HFF-Myc (cell line): Measurements from ENCODE around the gene NOS1AP.

Source experiments
- DNase-seq: peaks from one replicate; pipeline ENCODE4 v3.0.0-alpha.2; 2011; ENCODE audit warnings: low read depth; ENCODE audit errors: extremely low read depth
- H3K4me3 ChIP-seq: replicated peaks from 2 replicates; pipeline ENCODE4 v1.5.1; 2011; ENCODE audit warnings: low read depth, mild to moderate bottlenecking, control low read depth, low read length
- TF ChIP-seq, protein P1 (sequence below): IDR thresholded peaks from 2 replicates; pipeline ENCODE4 v1.5.1; 2012; ENCODE audit warnings: mild to moderate bottlenecking, low read depth, low read length, control low read depth; ENCODE audit errors: missing control alignments

Gene NOS1AP

DNA sequence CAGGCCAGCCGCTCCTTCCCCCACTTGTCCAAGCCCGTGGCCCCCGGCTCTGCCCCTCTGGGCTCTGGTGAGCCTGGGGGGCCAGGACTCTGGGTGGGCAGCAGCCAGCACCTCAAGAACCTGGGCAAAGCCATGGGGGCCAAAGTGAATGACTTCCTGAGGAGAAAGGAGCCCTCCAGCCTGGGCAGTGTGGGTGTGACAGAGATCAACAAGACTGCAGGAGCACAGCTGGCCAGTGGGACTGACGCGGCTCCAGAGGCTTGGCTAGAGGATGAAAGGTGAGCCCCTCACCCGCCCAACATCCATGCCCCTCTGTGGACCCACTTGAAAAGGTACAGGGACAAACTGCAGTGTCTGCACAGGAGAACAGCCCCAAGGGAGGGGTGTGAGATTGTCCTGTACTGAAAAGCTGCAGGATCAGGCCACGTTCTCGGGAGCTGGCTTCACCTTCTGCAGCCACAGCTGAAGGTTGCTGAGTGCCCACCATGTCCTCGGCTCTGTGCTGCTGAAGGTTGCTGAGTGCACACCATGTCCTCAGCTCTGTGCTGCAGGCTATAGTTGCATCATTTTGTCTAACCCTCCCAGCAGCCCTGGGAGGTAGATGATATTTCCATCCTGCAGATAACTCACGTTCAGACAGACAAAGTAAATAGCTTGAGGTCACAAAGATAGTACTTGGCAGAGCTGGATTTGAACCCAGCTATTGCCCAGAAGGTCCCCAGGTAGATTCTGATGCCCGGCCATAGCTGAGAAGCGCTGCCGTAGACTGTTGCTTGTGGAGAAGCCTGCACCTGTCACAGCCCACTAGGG is 312.7 kb downstream of the NOS1AP start:
- H3K4me3 ChIP-seq, result no peak overlapping the region
- no peak for DNase-seq
- TF ChIP-seq, protein P1, sequence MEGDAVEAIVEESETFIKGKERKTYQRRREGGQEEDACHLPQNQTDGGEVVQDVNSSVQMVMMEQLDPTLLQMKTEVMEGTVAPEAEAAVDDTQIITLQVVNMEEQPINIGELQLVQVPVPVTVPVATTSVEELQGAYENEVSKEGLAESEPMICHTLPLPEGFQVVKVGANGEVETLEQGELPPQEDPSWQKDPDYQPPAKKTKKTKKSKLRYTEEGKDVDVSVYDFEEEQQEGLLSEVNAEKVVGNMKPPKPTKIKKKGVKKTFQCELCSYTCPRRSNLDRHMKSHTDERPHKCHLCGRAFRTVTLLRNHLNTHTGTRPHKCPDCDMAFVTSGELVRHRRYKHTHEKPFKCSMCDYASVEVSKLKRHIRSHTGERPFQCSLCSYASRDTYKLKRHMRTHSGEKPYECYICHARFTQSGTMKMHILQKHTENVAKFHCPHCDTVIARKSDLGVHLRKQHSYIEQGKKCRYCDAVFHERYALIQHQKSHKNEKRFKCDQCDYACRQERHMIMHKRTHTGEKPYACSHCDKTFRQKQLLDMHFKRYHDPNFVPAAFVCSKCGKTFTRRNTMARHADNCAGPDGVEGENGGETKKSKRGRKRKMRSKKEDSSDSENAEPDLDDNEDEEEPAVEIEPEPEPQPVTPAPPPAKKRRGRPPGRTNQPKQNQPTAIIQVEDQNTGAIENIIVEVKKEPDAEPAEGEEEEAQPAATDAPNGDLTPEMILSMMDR, result no peak

DNA sequence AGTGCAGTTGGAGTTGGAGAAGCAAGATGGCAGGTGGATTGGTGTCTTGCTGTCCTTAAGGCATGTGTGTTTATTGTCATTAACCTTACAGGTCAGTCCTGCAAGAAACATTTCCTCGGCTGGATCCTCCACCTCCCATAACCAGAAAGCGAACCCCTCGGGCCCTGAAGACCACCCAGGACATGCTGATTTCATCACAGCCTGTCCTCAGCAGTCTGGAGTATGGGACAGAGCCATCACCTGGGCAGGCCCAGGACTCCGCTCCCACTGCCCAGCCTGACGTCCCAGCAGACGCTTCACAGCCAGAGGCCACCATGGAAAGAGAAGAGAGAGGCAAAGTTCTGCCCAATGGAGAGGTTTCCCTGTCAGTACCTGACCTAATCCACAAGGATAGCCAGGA is 313.6 kb downstream of the NOS1AP start:
- no peak overlapping the region for H3K4me3 ChIP-seq
- TF ChIP-seq, protein P1, result no peak
- no peak for DNase-seq

DNA sequence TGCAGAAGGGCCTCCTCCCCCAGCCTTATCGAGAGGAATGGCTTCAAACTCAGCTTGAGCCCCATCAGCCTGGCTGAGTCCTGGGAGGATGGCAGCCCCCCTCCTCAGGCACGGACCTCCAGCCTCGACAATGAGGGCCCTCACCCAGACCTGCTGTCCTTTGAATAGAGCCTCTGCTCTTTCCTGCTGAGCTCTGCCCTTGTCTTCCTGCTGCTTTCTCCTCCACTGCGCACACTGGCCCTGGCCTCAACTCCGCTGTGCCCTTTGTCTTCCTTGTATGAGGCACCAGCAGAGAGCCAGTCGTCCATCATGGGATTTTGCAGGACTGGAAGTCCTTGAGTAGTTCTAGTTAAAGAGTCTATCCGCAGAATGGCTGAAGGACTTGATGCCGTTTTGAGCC is 314.0 kb downstream of the NOS1AP start:
- TF ChIP-seq, protein P1, result no peak
- DNase-seq, result no peak
- H3K4me3 ChIP-seq, result no peak overlapping the region

DNA sequence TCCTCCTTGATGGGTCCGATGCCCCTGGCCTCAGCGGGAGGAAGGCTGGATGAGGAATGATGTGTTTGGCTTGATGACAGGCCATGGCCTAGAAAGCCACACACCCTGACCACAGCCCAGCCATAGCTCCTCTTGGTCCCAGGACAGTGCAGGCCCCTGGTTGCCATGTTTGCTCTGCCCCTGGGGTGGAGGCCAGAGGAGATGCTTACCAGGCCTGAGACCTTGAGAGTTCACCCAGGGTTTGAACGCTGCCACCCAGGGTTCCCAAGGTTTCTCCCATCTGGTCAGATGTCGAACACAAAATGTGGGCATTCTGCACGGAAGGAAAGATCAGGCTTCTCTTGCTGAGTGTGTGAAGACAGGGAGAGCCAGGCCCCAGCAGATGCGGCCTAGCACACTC is 314.6 kb downstream of the NOS1AP start:
- DNase-seq, result no peak
- TF ChIP-seq, protein P1, result no peak
- no peak overlapping the region for H3K4me3 ChIP-seq

DNA sequence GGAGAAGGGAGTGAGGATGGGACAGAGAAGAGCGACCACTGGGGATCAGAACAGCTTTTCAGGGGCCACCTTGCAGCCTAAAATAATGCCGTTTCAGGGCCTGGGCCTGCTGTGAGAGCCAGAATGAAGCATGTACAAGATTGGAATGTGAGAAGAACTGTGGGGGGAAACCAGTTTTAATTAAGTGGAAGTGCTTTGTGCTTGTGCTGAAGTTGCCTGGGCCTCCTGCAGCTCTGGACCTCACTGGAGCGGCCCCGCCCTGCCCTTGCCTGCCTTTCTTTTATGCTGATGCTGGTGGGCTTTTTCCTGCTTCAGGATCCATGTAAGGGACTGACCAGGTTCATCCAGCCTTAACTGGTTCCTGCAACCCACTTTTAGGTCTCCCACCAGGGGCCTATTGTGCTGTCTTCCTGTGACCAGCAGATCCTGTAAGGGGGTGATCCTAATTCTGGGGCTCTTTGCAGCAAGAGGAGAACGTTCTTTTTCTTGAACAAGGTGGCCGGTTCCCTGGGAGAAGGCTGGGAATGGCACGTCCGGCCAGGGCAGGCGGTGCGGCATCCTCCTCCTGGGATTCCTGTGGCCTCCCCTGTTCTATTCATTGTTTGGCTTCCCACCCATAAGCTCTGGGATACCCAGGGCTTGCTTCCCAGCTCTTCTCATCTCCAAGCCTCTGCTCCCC is 315.2 kb downstream of the NOS1AP start:
- H3K4me3 ChIP-seq, result no peak overlapping the region
- no peak for DNase-seq
- TF ChIP-seq, protein P1, result no peak

DNA sequence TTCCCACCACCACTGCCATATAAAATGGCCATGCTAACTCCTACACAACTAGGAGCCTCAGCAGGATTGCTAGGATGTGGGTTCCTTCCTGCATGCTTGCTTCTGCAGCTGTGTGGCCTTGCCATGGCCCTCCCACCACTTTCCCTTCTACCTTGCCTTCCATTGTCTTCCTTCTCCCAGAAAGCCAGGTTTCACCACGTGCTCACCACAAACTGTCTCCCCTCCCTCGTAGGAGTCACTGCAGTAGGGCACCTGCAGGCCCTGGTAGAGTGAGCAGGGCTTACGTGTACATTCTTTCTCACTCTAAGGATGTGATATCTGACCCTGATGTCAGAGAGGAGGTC is 315.8 kb downstream of the NOS1AP start:
- TF ChIP-seq, protein P1, result no peak
- no peak overlapping the region for H3K4me3 ChIP-seq
- no peak for DNase-seq
